GM18520 (cell line): ENCODE data around the gene ITGB8.

ENCODE experiments used
- ATAC-seq: cut with Tn5 transposase; IDR thresholded peaks from one replicate; pipeline ENCODE4 v1.9.1; 2021; ENCODE audit not compliant: unreplicated experiment

Gene ITGB8

GRCh38 chr7:20307119-20307518 is 23.6 kb upstream of the ITGB8 start:
- ATAC-seq: peak; percentile 64

DNA sequence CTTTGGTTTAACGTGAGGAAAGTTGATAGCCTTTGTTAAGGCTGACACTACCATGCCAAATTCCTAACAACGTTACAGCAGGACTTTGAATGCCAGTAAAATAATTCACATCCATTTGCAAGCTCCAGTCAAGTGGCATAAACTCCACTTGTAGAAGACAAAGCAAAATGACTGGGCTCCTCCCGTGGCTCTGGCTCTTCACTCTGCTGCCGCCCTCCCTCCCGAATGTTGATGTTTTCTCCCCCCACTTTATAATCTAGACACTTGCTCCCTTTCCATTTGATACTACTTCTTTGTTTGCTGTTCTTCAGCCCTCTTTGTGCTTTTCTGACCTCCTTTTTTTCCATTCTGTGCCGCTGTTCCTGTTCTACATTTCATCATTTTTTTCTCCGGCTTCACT is 22.8 kb upstream of the ITGB8 start:
- ATAC-seq: no peak

GRCh38 chr7:20310301-20310700 is 20.4 kb upstream of the ITGB8 start:
- no peak for ATAC-seq

DNA sequence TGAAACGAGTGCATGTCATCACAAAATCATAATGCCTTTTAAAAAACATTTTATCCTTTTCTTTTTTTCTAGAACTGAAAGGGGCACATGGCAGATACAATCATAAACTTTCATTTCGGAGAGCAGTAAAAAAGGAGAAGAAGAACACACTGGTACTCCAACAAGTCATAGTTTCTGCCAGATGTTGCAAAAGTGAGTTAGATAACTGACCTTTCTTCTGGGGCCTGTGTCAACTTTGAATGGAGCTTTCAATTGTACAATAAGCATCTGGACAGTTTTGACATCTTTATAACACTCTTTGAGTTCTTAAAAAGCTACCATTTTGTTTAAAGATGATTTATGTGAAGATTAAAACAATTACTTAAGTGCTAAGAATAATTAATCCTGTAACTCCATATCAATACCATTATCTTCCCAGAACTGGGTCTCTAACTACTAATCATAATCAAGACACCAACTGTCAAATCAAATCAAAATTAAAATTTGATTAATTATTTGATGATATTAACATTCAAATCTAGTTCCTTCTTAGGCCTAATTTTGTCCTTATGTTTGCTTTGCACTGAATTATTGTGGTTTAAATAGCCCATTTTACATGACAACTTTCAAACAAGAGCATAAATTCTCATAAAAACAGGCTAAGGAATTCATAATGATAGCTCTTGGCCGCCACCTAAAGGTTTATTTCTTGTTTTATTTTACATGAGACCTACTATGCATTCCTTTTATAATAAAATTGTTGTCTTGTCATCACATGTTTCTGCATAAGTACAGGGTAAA is 19.5 kb upstream of the ITGB8 start:
- ATAC-seq: peak; percentile 36

GRCh38 chr7:20311743-20312042 is 19.0 kb upstream of the ITGB8 start:
- no peak for ATAC-seq

DNA sequence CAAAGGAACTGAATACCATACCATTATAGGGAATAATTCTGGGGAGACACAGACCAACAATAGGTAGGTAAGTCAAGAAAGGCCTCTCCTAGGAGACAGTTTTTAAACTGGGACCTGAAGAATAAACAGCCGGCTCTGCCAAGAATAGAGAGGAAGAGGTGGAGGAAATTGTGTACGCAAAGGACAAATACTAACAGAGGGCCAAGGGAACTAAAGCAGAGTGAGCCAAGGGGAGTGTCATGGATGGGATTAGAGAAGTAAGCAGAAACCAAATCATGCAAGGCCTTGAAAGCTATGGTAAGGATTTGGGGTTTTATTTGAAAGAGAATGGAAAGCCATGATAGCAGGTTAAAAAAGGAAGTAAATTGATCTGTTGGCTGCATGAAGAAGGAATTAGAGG is 18.1 kb upstream of the ITGB8 start:
- ATAC-seq: no peak

DNA sequence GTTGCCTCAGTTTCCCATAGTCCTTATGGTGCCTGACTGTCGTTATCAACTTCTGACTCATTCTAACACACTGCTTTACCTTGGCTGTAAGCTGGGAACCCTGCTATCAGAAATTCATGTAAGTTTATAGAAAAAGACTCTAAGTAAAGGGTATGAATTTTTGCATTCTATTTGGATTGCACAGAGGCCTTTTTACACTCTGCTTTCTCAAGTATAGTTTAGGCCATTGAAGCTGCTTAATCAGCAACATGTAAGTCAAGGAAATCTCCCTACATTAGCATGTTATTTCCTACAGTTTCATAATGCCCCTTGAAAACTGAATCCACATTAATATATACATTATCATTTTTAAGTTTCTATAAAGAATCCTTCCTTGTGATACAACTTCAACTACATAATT is 17.1 kb upstream of the ITGB8 start:
- ATAC-seq: no peak

- no peak for ATAC-seq
These were observed 16.5 kb upstream of the ITGB8 start for GRCh38 chr7:20314198-20314597.

GRCh38 chr7:20316706-20317105 is 14.0 kb upstream of the ITGB8 start:
- no peak for ATAC-seq

DNA sequence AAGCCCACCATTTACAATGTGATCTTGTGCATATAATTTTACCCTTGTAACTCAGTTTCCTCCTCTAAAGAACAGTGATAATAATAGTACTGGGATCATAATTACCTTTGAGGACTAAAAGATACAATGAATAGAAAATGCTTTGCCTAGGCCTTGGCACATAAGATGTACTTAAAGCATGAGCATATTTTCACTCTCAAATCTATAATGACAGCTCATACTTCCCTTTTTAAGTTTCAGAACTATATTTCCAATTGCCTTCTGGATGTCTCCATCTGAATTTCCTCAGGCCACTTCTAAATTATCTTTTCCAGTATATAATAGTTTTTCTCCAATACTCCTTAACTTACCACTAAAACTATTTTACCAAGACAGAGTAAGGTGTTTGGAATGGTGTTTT is 13.3 kb upstream of the ITGB8 start:
- ATAC-seq: no peak

DNA sequence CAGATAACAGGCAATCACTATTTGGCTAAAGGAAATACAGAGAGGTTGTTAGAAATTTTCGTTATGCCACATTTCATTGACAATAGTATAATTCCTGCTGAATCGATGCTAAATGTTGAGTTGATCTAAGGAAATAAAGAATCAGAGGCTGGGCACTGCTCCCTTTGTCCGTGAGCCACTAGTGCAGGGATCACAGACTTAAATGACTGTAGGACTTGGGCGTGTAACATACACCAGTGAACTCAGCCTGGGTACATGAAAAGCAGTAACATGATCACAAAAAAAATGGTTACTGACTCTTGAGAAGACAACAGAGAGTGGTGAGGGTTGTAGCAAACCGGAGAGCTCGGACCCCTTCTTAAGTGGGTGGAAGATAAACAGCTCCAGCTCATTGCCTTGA is 11.8 kb upstream of the ITGB8 start:
- ATAC-seq: no peak

- ATAC-seq: no peak
These were observed 10.4 kb upstream of the ITGB8 start for GRCh38 chr7:20320322-20320721.

- no peak for ATAC-seq
These were observed 9.9 kb upstream of the ITGB8 start for GRCh38 chr7:20320786-20321185.

- ATAC-seq: no peak
These were observed 7.1 kb upstream of the ITGB8 start for GRCh38 chr7:20323595-20323994.

GRCh38 chr7:20326342-20326741 is 4.4 kb upstream of the ITGB8 start:
- ATAC-seq: no peak

DNA sequence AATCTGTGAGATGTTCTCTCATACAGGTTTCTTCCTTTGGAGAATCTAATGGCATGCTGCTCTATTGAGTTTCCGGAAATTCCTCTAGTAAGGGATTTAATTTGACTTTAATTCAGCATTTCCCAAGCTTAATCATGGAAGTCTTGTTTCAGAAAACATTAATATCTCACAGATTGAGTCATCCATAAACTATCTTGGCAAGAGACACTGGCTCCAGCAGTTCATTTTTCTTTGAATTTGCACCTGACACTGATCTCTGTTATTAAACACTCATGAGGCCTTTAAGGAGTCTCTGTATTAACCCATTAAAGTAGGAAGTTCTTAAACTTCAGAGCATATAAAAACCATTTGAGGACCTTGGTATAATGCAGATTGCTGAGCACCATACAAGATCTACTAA is 3.6 kb upstream of the ITGB8 start:
- no peak for ATAC-seq

DNA sequence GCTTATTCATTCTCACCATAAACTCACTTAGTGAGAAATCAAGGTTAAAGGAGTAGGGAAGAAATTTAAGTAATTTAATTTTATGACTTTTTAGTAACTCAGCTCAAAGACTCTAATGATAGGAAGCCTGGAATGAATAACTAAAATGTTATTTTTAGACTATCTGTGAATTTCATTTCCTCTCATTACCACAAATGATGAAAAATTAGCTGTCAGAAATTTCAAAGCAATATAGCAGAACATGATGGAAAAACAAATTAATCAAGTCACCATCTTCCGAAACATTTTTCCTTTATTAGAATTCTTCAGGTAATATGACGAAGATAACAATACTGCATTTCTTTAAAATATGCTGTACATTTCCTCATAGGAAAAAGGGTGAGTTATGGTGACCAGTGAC is 2.7 kb upstream of the ITGB8 start:
- ATAC-seq: no peak

DNA sequence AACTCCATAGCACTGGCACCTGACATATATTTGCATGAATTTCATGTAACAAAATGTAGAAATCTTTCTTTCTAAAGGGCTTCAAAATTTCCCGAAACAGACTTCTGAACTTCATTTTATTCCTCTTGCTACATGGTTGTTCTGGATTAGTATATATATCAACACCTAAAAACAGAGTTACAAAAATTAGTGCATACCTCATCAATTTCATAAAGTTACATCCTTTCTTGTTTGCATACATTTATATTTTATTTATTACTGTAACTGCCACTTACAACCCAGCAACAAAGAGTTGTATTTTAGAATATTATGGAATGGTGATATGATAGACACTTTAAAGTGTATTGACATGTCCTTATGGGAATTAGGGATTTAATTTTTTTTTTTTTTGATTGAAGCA is 2.0 kb upstream of the ITGB8 start:
- no peak for ATAC-seq

DNA sequence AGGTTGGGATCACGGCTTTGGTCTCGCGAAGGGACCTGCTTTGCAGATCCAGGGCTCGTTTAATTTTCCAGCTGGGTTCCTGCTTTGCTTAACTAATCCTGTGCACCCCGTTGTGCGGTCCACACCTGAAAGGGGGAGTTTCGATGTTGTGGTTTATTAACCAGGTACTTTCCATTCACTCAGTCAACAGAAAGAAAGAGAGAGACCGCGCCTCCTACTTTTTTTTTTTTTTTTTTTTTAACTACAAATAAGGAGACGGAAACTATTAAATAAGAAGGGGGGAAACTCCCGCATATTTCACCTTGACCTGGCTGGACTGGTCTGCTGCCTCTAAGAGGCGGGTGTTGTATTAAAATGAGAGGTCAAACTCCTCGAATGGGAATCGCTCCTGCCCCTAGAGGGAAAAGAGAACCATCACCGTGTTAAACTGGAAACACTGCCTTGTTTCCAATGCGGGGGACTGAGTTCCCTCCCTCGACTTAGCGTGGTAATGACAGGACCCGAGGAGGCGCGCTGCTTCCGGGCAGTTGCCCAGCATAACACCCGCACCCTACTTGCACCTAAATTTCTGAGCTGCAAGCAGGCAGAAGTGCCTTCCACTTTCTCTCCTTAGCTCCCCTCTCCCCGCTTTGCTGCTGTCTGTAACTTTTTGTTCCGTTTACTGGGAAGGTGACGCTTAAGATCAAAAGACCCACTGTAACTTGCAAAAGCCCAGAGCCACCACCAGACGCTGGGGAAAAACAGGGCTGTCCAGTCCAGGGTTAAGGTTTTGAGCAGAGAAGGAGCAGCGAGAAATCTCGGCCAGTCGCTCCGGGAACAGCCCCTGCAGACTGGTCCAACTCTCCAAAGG is 1.1 kb upstream of the ITGB8 start:
- peak; percentile 28 for ATAC-seq

- peak; percentile 17 for ATAC-seq
These were observed 519 bp downstream of the ITGB8 start for GRCh38 chr7:20330928-20331909.
